Measurements from ENCODE around the gene PSMD14.

The PSMD14 gene

GRCh38 chr2:161420406-161421074, 112.3 kb downstream of the PSMD14 start:
- DNase-seq, result no peak

GRCh38 chr2:161421686-161422085, 113.5 kb downstream of the PSMD14 start:
- no peak for DNase-seq

DNA sequence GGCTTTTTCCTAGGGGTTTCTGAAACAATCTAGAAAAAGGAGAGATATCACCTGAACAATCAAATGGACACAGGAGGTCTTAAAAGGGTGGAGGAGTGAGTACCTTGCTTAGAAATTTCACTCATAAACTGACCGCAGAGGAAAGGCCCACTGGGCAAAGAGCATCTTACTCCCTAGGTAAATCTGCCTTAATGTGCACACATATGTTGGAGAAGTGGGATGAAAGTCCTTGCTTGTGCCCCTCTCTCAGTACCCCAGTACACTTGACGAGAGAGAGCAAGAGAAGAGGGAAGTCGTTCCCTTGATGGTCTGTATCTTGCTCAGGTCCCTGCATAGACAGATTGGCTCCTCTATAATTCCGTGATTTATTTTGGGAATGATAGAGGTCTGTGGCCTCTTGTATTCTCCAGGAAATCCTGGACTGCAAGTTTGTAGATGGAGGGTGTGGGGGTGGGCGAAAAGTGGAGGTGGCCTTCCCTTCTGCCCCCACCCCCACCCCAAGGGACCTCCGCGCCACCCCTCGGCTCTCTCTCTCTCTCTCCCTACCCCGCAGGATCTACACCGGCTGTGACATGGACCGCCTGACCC, 114.7 kb downstream of the PSMD14 start:
- DNase-seq, result no peak

- no peak for DNase-seq
Measured at GRCh38 chr2:161423421-161424393, 115.5 kb downstream of the PSMD14 start.

DNA sequence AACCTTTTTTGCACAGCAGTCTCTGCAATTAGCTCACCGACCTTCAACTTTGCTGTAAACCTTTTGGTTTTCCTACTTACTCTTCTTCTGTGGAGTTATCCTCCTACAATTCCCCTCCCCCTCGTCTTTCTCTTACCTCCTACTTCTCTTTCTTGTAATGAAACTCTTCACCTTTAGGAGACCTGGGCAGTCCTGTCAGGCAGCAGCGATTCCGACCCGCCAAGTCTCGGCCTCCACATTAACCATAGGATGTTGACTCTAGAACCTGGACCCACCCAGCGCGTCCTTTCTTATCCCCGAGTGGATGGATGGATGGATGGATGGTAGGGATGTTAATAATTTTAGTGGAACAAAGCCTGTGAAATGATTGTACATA, 116.2 kb downstream of the PSMD14 start:
- DNase-seq, result no peak

- no peak for DNase-seq
Measured at GRCh38 chr2:161424891-161425727, 116.9 kb downstream of the PSMD14 start.

DNA sequence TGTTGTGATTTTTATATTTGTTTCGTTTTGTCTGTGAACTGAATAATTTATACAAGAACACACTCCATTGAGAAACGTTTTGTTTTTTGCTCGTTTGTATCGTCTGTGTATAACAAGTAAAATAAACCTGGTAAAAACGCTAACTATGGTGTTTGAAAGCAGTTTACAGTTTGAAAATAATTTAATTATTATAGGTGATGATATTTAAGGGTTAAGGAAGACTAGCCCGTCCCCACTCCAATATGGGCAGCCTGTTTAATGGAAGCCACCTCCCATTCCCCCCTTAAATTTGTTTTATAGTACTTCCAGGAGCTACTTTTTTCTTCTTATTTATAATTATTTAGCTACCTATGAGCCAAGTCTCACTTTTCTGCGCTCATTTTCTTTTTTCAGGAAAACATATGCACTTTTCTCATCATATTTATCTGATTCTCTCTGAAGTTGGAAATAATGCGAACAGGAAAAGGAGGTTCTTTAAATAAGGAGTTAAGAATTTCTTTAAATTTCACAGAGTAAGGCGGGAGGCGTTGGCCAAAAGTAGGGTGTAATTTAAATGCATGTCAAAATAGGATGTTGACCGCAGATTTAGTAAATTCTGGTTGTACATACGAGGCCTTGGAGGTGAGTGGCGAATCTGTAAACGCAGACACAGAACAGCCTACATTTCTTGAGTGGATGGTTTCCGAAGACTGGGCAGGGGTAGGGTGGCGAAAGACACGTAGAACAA, 117.7 kb downstream of the PSMD14 start:
- DNase-seq, result no peak

DNA sequence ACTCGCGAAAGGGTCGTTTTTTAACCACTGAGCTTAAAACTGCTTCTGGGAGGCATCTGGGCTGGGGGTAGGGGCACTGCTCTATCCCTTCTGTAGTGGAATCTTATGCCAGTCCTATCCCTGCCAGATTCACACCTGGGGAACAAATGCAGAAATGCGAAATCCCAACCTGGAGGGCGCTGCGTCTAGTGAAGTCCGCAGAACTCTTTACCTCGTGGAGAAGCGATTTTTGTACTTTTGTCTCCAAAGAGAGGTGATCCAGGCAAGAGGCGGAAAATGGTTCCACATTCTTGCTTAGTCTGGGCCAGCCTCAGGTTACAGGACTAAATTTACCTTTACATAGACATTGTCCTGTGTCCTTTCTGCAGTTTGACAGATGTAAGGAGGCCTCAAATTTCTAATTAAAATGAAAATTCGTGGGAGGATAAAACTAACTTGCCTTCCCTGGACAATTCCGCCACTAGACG, 118.3 kb downstream of the PSMD14 start:
- DNase-seq, result no peak

DNA sequence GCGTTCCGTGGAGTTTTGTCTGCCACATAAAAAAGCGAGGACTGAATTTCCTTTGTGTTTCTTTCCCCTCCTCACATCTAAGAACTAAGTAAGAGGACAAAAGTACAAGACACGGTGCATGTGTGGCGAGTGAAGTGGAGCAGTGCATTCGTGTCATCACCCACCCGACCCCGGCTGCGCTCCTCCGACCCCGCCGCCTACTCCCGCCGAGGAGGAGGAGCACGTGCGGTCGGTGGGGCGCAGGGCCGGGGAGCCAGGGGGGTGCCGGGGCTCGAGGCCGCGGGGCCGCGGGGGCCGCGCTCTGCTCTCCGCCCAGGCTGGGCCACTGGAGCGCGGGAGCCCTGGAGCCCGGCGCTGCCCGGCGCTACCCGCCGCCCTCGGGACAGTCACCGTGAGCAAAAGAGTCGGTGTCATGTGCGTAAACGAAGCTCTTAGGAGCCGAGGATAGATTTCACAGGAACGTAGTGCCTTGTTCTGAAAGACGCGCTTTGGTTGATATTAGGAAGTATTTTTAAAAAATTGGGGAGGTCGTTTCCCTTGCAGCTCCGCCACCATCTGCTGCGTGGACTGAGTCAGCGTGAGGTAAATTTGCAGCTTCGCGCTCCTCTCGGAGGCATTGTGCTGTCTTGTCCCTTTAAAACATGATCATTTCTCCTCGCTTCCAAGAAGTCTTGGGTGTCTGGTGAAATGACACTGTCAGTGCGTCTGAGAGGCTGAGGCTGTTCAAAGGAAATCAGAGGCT, 118.9 kb downstream of the PSMD14 start:
- no peak for DNase-seq

DNA sequence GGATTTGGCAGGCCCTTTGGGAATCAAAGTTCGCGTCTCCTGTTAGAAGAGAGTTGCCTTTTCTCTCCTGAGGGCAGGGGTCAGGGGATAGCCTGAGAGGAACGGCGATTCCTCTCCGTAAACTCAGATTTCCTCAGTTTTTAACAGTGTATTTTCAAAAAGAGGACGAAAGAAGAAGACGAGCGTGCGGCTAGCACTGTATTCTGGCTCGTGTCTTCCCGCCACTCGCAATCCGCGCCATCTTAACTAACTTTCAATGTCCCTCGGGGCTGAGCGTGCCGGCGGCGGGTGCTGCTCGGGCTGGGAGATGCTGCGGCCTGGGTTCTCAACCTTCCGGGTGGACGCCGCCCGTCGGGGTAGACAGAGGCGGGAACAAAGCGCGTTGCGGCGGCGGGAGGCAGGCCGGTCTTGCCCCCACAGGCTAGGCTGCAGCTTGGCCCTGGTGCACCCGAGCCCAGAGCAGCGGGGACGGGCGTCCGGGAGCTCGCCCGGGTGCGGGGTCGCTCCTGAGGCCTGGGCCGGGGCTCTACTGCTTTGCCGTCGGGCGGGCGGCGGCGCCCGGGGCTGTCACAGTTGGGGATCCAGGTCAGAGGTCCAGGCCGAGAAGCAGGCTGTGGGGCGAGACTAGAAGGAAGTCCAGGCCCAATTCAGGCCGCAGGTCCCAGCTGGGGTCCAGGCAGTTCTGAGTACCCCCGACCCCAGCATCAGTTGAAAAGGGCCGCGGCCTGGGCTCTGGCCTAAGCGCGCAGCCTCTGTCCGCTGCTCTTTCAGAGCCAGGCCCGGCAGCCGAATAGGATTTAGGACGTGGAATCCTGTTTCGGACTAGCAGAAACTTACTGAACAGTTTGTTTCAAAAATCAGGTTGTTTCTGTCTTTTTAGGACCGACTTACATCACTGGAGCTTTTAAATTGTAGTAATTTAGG, 119.7 kb downstream of the PSMD14 start:
- DNase-seq, result no peak

DNA sequence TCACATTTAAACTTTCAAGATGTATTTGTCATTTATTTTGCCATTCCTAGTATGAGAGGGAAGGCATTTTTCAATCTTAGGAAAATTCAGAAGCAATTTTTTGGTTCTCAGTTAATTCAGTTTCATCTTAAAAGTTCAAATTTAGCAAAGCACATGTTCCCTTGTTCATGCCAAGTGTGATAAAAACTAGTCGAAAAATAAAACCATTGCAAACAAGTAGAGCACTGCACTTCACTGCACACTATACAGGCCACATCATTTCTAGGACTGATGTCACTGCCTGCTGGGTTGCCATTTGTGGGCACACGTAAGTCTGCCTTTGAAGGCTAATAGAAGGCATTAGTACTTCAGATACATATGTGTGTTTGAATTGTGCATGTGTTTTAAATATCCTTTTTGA, 122.2 kb downstream of the PSMD14 start:
- DNase-seq, result no peak

GRCh38 chr2:161432107-161432506, 123.9 kb downstream of the PSMD14 start:
- no peak for DNase-seq

DNA sequence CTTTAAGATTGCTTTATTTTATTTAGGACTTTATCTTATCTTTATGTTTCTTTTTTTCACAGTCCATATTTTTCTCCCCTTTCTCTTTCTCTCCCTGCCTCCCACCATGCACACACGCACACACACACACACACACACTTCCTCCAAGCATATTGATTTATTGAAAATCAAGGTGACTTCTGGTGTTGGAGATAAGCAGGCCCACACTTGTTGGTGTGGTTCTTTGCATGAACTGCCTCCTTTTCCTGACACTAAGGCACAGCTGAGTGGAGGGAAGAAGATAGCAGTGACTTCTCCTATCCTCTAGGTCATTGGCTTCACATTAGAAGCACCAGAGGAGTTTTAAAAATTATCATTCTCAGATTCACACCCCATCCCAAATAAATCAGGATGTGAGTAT, 125.9 kb downstream of the PSMD14 start:
- DNase-seq, result no peak

- DNase-seq, result no peak
Measured at GRCh38 chr2:161436411-161436810, 128.2 kb downstream of the PSMD14 start.

- no peak for DNase-seq
Measured at GRCh38 chr2:161438598-161438997, 130.4 kb downstream of the PSMD14 start.

- no peak for DNase-seq
Measured at GRCh38 chr2:161445097-161445496, 136.9 kb downstream of the PSMD14 start.

DNA sequence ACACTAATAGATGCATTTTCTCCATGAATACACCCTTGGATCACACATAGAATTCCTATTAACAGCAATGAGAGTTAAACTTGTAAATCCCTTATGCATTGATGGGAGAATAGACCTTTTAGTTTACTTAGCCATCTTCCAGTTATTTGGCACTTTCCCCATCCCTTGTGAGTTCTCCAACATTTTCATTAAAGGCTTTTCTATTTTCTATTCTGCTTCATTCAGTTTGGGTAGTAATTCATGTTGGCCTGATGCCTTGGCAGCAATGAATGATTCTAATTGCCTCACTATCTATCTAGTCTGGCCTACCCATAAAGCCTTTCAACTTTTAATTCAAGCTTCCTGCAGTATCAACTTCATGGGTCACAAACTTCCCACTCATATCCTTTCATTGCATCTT, 140.2 kb downstream of the PSMD14 start:
- DNase-seq, result no peak
